Fibroblast of skin of back (primary cell): Measurements from ENCODE around the gene CD200R1.
"Not testable (repeated sequence)": the region's sequence is repeated elsewhere in the genome, so short reads cannot be mapped to it uniquely, and the experiment has no call there.

Source experiments
- DNase-seq: peaks from one replicate; pipeline ENCODE4 v3.0.0-alpha.2; 2013

Gene CD200R1

DNA sequence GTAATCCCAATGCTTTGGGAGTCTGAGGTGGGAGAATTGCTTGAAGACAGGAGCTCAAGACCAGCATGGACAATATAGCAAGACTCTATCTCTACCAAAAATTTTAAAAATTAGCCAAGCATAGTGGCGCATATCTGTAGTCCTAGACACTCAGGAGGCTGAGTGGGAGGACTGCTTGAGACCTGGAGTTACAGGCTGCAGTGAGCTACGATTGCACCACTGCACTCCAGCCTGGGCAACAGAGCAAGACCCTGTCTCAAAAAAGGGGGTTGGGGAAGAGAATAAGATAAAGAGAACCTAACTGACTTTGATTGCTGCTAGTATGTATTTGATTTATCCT is 755 bp downstream of the CD200R1 start:
- no peak for DNase-seq

GRCh38 chr3:112973325-112974177 is 1.4 kb downstream of the CD200R1 start:
- DNase-seq: no peak

DNA sequence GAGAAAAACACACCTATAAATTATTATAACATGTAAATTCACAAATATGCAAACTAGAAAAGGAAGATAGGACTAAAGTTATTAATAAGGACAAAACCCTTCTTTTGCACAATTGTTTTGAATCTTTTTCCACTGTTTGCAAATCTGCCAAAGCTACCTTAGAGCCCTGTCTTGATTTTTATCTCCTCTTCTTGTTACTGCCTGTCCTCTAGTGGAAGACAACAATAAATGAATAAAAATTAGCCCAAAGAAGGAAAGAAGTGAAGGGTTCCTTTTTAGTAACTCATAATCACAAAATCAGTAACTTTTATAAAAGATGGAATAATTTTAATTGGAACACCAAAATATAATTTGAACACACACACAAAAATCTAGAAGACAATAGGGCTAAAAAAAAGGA is 2.7 kb downstream of the CD200R1 start:
- DNase-seq: no peak

- no peak for DNase-seq
These were observed 7.1 kb downstream of the CD200R1 start for GRCh38 chr3:112967828-112968227.

DNA sequence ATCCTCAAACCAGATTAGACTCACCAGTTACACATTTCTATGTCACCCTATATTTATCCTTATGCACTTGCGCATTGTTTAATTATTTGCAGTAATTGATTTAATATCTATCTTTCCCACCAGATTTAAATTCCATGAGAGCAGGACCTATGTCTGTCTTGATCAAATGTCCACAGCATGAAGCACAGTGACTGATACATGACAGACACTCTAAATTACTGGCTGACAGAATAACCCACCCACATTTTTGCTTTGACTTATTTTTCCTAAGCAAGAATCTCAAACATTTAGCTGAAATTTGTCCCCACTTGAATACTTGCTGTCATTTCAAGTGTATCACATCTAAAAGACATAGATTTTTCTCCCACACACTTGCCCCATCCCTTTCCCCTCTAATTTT is 7.5 kb downstream of the CD200R1 start:
- no peak for DNase-seq

GRCh38 chr3:112966633-112967032 is 8.3 kb downstream of the CD200R1 start:
- no peak for DNase-seq

GRCh38 chr3:112965656-112966055 is 9.2 kb downstream of the CD200R1 start:
- no peak for DNase-seq

DNA sequence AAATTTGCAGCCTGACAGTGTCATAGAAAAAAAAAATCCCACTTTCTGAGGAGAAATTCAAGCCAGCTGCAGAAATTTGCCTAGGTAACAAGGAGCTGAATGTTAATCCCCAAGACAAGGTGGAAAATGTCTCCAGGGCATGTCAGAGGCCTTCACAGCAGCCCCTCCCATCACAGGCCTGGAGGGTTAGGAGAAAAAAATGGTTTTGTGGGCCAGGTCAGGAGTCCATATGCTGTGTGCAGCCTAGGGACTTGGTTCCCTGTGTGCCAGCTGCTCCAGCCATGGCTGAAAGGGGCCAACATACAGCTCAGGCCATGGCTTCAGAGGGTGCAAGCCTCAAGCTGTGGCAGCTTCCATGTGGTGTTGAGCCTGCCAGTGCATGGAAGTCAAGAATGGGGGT is 11.2 kb downstream of the CD200R1 start:
- no peak for DNase-seq

GRCh38 chr3:112958811-112959560 is 15.9 kb downstream of the CD200R1 start:
- DNase-seq: no peak

GRCh38 chr3:112956351-112956750 is 18.6 kb downstream of the CD200R1 start:
- no peak for DNase-seq

DNA sequence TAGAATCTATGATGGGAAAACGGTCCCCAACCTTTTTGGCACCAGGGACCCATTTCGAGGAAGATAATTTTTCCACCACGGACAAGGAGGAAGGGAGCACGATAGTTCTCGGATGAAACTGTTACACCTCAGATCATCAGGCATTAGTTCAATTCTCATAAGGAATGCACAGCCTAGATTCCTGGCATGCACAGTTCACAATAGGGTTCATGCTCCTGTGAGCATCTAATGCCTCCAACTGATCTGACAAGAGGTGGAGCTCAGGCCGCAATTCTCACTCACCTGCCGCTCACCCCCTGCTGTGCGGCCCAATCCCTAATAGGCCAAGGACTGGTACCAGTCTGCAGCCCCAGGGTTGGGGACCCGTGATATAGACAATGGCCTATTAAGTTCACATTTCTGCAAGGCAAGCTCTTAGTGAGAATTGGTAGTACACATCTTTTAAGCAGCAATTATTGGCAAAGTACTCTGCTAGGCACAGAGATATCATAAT is 26.5 kb downstream of the CD200R1 start:
- no peak for DNase-seq

- DNase-seq: no peak
These were observed 43.0 kb downstream of the CD200R1 start for GRCh38 chr3:112931736-112932521.

GRCh38 chr3:112930771-112931170 is 44.1 kb downstream of the CD200R1 start:
- no peak for DNase-seq

DNA sequence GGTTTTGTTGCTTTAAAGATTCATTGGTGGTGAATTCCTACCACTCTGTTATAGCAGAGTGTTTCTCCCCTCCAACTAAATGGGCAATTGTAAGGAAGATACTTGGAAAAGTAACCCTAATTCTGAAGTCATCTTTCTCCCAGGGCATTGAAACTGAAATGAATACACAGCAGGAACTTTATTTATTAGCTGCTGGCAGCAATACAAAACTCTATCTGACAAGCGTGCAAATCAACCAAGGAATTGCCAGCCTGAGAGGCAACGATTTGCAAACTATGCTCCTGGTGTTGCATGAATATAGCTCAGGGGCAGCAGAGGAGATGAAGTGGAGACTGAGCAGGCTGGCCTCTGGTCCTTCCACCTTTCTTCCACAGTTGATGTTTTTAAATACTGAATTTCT is 48.9 kb downstream of the CD200R1 start:
- DNase-seq: no peak

GRCh38 chr3:112925560-112925959 is 49.3 kb downstream of the CD200R1 start:
- no peak for DNase-seq

DNA sequence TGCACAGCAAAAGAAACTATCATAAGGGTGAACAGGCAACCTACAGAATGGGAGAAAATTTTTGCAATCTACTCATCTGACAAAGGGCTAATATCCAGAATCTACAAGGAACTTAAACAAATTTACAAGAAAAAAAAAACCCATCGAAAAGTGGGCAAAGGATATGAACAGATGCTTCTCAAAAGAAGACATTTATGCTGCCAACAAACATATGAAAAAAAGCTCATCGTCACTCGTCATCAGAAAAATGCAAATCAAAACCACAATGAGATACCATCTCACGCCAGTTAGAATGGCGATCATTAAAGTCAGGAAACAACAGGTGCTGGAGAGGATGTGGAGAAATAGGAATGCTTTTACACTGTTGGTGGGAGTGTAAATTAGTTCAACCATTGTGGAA is 55.4 kb downstream of the CD200R1 start:
- not testable (repeated sequence) for DNase-seq

- DNase-seq: no peak
These were observed 66.7 kb downstream of the CD200R1 start for GRCh38 chr3:112908252-112908651.

- DNase-seq: no peak
These were observed 70.1 kb downstream of the CD200R1 start for GRCh38 chr3:112904786-112905185.

- no peak for DNase-seq
These were observed 74.8 kb downstream of the CD200R1 start for GRCh38 chr3:112900113-112900512.

DNA sequence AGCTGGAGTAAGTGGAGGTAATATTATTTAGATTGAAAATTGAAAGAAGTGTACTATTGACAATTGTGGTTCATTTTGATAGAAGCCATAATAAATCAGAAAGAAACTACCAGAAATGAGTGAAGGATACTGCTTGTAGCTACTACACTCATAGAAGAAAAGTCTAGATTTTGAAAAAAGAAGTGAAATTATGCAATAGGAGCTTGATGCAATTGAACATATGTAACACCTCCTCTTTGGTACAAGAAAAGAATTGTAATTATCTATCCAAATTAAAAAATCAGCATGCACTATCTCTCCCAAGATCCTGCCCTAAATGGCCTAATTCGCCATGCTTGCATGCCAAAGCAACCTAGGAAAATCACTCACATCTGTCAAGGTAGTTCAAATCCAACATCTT is 77.1 kb downstream of the CD200R1 start:
- DNase-seq: no peak

DNA sequence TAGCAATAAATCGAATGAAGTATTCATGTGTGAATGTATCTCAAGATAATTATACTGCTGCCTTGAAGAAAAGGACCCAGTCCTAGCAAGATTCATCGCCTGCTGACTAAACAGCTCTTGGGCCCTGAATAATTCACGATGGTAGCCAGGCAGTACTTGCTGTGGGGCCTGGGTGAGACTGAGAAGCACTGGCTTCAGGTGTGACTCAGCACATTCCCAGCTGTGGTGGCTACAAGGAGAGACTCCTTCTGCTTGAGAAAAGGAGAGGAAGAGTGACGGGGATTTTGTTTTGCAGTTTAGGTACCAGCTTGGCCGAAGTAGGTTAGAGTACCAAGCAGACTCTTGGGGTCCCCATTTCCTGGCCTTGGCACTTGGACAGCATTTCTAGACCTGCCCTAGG is 80.6 kb downstream of the CD200R1 start:
- DNase-seq: peak; percentile 37

- DNase-seq: peak; percentile 13
These were observed 85.5 kb downstream of the CD200R1 start for GRCh38 chr3:112889357-112889756.
